Measurements from ENCODE around the gene AAK1.

DNA sequence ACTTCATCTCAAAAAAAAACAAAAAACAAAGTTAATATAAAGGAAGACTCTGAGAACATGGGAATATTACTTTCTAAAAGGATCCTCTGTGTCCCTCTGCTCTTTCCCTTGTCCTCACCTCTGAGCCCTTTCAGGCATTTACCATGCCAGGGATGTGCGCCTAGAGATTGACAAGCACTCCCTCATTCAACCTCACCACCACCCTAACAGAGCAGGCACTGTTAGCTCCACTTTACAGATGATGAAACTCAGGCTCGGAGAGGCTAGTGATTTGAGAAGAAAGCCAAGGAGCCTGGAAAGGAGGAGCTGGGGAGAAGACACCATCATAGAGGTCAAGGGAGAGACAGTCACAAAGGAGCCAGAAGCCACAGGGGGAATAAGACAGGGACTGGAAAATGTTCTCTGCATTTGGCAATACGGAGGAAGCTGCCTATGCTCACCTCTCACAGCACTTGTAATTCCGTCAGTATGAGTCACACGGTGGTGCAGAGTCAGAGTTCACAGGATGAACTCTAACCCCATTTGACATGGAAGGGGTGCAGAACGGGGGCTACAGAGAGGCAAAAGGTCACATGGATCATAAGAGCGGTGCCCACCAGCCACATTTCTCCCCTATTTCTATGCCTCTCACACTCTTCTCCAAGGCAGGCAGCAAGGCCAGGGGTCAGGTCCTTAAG lies 104.5 kb downstream of the AAK1 start:
- TF ChIP-seq SMC3 (IDR thresholded peaks at IDR 0.05; ENCODE audit: borderline replicate concordance, low read length) (no peak), POLR2A (IDR thresholded peaks at IDR 0.05; ENCODE audit: low read depth, low read length) (no peak), POLR2AphosphoS5 (IDR thresholded peaks at IDR 0.05; ENCODE audit: low read length) (no peak)
- TF ChIP-seq, protein P1, sequence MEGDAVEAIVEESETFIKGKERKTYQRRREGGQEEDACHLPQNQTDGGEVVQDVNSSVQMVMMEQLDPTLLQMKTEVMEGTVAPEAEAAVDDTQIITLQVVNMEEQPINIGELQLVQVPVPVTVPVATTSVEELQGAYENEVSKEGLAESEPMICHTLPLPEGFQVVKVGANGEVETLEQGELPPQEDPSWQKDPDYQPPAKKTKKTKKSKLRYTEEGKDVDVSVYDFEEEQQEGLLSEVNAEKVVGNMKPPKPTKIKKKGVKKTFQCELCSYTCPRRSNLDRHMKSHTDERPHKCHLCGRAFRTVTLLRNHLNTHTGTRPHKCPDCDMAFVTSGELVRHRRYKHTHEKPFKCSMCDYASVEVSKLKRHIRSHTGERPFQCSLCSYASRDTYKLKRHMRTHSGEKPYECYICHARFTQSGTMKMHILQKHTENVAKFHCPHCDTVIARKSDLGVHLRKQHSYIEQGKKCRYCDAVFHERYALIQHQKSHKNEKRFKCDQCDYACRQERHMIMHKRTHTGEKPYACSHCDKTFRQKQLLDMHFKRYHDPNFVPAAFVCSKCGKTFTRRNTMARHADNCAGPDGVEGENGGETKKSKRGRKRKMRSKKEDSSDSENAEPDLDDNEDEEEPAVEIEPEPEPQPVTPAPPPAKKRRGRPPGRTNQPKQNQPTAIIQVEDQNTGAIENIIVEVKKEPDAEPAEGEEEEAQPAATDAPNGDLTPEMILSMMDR (IDR thresholded peaks at IDR 0.05 in 2 of 3, conservative IDR thresholded peaks at IDR 0.05 in 1 of 3; ENCODE audit: control insufficient read depth in 2 of 3, extremely low read depth in 1 of 3, insufficient read depth in 1 of 3, low read depth in 3 of 3, low read length in 3 of 3) = no peak

Data from GM12878 (cell line).